Trophoblast cell (in vitro differentiated cells and primary cell): ENCODE results near the gene ACTL8.
A peak's percentile ranks its signal among the peaks of the same experiment; 100 is the strongest.

Source experiments
- DNase-seq, 2 donors: peaks; one replicate each; pipeline ENCODE4 v3.0.0-alpha.2; 2016
- H2AFZ ChIP-seq: 2 replicates; pipeline ENCODE4 v1.6.1; 2013; ENCODE audit warnings: low read length, moderate library complexity, mild to moderate bottlenecking; ENCODE audit not compliant: insufficient read depth, poor library complexity
- H2AK5ac ChIP-seq: 2 replicates; pipeline ENCODE4 v1.6.1; 2013; ENCODE audit warnings: mild to moderate bottlenecking, low read length
- H2BK120ac ChIP-seq: 2 replicates; pipeline ENCODE4 v1.6.1; 2013; ENCODE audit warnings: low read length, mild to moderate bottlenecking, moderate library complexity; ENCODE audit not compliant: insufficient read depth, poor library complexity
- H2BK12ac ChIP-seq: 2 replicates; pipeline ENCODE4 v1.6.1; 2013; ENCODE audit warnings: mild to moderate bottlenecking, low read length, moderate library complexity
- H2BK5ac ChIP-seq: 2 replicates; pipeline ENCODE4 v1.6.1; 2013; ENCODE audit warnings: low read length, low read depth, moderate library complexity, mild to moderate bottlenecking; ENCODE audit not compliant: poor library complexity
- H3K14ac ChIP-seq: 2 replicates; pipeline ENCODE4 v1.6.1; 2013; ENCODE audit warnings: mild to moderate bottlenecking, low read length
- H3K18ac ChIP-seq: 2 replicates; pipeline ENCODE4 v1.6.1; 2013; ENCODE audit warnings: mild to moderate bottlenecking, low read length
- H3K23ac ChIP-seq: 2 replicates; pipeline ENCODE4 v1.6.1; 2013; ENCODE audit warnings: low read length
- H3K27ac ChIP-seq: 2 replicates; pipeline ENCODE4 v1.5.1; 2013; ENCODE audit warnings: low read depth, mild to moderate bottlenecking, inconsistent platforms, low read length, moderate library complexity
- H3K27me3 ChIP-seq: 2 replicates; pipeline ENCODE4 v1.6.1; 2013; ENCODE audit warnings: inconsistent platforms, mild to moderate bottlenecking, low read length, moderate library complexity; ENCODE audit not compliant: insufficient read depth
- H3K36me3 ChIP-seq, 2 experiments: 1 replicate in 1 of 2; 2 replicates in 1 of 2; pipeline ENCODE4 v1.6.1; 2013; ENCODE audit warnings: low read length in 2 of 2, mild to moderate bottlenecking in 2 of 2, moderate library complexity in 1 of 2; ENCODE audit not compliant: insufficient read depth in 2 of 2, control insufficient read depth in 1 of 2
- H3K4ac ChIP-seq: 2 replicates; pipeline ENCODE4 v1.6.1; 2013; ENCODE audit warnings: low read depth, mild to moderate bottlenecking, low read length, moderate library complexity
- H3K4me1 ChIP-seq, 2 experiments: 1 replicate in 1 of 2; 2 replicates in 1 of 2; pipeline ENCODE4 v1.6.1; 2013; ENCODE audit warnings: low read length in 2 of 2, mild to moderate bottlenecking in 2 of 2, moderate library complexity in 1 of 2; ENCODE audit not compliant: insufficient read depth in 2 of 2, control insufficient read depth in 1 of 2
- H3K4me2 ChIP-seq: 2 replicates; pipeline ENCODE4 v1.6.1; 2013; ENCODE audit warnings: inconsistent platforms, mild to moderate bottlenecking, low read length, moderate library complexity
- H3K4me3 ChIP-seq: 2 replicates; pipeline ENCODE4 v1.5.1; 2013; ENCODE audit warnings: mild to moderate bottlenecking, low read depth, low read length, inconsistent platforms
- H3K79me1 ChIP-seq: one replicate; pipeline ENCODE4 v1.6.1; 2013; ENCODE audit warnings: low read length
- H3K79me2 ChIP-seq: 2 replicates; pipeline ENCODE4 v1.6.1; 2013; ENCODE audit warnings: low read length, mild to moderate bottlenecking; ENCODE audit not compliant: control insufficient read depth, insufficient read depth, poor library complexity
- H3K9ac ChIP-seq: 2 replicates; pipeline ENCODE4 v1.6.1; 2013; ENCODE audit warnings: mild to moderate bottlenecking, low read length
- H3K9me3 ChIP-seq: 2 replicates; pipeline ENCODE4 v1.6.1; 2013; ENCODE audit warnings: low read depth, mild to moderate bottlenecking, control low read depth, inconsistent platforms, low read length; ENCODE audit not compliant: insufficient read depth
- H4K12ac ChIP-seq: 2 replicates; pipeline ENCODE4 v1.6.1; 2013; ENCODE audit warnings: low read depth, mild to moderate bottlenecking, low read length, moderate library complexity
- H4K8ac ChIP-seq: 2 replicates; pipeline ENCODE4 v1.6.1; 2013; ENCODE audit warnings: low read depth, mild to moderate bottlenecking, low read length, moderate library complexity
- H4K91ac ChIP-seq: one replicate; pipeline ENCODE4 v1.6.1; 2013; ENCODE audit warnings: low read depth, mild to moderate bottlenecking, low read length, moderate library complexity
- WGBS: extraction: QIAGEN DNeasy Blood & Tissue Kit; methylation state at CpG from one replicate; pipeline ENCODE4 v1.1.7; 2013; ENCODE audit warnings: missing lambda C conversion rate; ENCODE audit not compliant: insufficient read length, insufficient coverage; ENCODE audit errors: extremely low coverage; 5-methylcytosine and 5-hydroxymethylcytosine counted together

The ACTL8 gene

DNA sequence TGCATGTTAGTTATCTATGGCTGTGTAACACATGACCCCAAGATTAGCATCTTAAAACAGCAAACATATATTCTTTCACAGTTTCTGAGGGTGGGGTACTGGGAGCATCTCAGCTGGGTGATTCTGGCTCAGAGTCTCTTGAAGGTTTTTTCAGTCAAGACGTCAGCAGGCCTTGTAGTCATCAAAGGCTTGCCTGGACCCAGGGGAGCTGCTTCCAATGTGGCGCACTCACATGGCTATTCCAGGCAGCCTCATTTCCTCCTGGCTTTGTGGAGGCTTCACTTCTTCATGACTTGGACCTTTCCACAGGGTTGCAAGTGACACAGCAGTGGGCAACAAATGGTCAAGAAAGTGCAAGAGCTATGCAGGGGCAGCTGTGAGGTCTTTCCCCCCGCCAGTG lies 114.7 kb downstream of the ACTL8 start:
- no peak overlapping the region for H4K12ac ChIP-seq
- WGBS = no CpG with 5 or more reads among the region's 3 CpGs

DNA sequence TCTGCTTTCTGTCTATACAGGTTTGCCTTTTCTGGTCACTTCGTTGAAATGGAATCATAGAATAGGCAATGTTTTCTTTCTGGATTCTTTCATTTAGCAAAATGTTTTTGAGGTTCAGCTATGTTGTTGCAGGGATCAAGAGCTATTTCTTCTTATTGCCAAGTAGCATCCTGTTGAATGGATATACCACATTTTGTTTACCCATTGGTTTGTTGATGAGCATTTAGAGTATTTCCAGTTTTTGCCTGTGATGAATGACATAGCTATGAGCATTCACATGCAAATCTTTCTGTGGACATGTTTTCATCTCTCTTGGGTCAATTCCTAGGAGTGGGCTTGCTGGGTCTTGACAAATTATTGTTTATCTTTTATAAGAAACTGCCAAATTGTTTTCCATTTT lies 115.5 kb downstream of the ACTL8 start:
- Histone ChIP-seq H3K14ac (no peak overlapping the region), H4K12ac (no peak overlapping the region), H2AK5ac (no peak overlapping the region)

More for the DNA sequence above, 114.7 kb downstream of the ACTL8 start:
- no peaks in the 10 kb centered on the region for H3K27me3 ChIP-seq
- no peaks in the 10 kb centered on the region for H3K4me1 ChIP-seq
- H3K23ac ChIP-seq = no peak overlapping the region
- H2AK5ac ChIP-seq = no peak overlapping the region
- no peak overlapping the region for H3K4me3 ChIP-seq
- H4K91ac ChIP-seq = no peak overlapping the region
- DNase-seq = no peak
- H3K9ac ChIP-seq = no peak overlapping the region
- no peaks in the 10 kb centered on the region for H3K36me3 ChIP-seq
- H3K4ac ChIP-seq = no peak overlapping the region
- no peaks in the 10 kb centered on the region for H3K79me1 ChIP-seq
- H2BK5ac ChIP-seq = no peak overlapping the region
- no peaks in the 10 kb centered on the region for H3K79me2 ChIP-seq
- no peak overlapping the region for H3K4me2 ChIP-seq
- no peak overlapping the region for H2BK120ac ChIP-seq
- no peak overlapping the region for H3K14ac ChIP-seq
- no peak overlapping the region for H3K18ac ChIP-seq
- H3K9me3 ChIP-seq = peaks cover 3% of the 10 kb centered on the region
- H4K8ac ChIP-seq = no peak overlapping the region
- no peak overlapping the region for H2AFZ ChIP-seq
- no peak overlapping the region for H2BK12ac ChIP-seq
- no peak overlapping the region for H3K27ac ChIP-seq

DNA sequence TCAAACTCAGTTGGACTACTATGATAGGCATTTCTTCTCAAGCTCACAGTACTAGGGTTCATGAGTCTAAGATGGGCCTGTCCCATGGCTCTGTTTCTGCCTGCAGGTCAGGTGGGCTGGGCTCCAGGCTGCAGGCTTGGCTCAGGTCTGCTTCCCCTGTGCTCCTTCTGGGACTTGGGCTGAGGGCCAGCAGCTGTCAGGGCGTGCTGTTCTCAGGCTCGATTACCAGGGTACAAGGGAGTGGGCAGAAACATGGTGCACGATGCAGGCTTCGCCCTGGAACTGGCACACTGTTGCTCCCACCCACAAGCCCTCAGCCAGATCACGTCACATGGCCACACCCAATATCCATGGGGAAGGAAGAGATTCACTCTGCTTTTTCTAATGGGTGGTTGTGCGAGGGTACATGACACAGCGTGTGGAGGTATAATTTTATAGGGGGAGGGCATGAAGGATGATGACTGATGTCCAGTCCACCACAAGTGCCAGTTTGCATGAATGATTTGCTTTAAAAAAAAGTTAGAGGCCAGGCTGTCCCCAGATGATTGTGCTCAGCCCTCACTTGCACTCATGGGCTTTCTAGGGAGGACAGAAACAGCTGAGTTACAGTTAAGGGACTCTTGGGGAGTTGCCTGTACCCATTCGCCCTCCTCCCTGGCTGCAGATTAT lies 118.0 kb downstream of the ACTL8 start:
- no CpG with 5 or more reads among the region's 8 CpGs for WGBS
- no peaks in the 10 kb centered on the region for H3K79me1 ChIP-seq

More for the DNA sequence above, 115.5 kb downstream of the ACTL8 start:
- H3K79me2 ChIP-seq = no peaks in the 10 kb centered on the region
- H3K23ac ChIP-seq = no peak overlapping the region
- no peaks in the 10 kb centered on the region for H3K36me3 ChIP-seq
- H3K18ac ChIP-seq = no peak overlapping the region
- H4K8ac ChIP-seq = no peak overlapping the region
- no peak overlapping the region for H3K27ac ChIP-seq
- H2BK5ac ChIP-seq = no peak overlapping the region
- H3K4me2 ChIP-seq = no peak overlapping the region
- H3K9ac ChIP-seq = no peak overlapping the region
- H3K4me1 ChIP-seq = no peaks in the 10 kb centered on the region
- peaks cover 3% of the 10 kb centered on the region for H3K9me3 ChIP-seq
- no peak overlapping the region for H3K4me3 ChIP-seq
- no peaks in the 10 kb centered on the region for H3K79me1 ChIP-seq
- H4K91ac ChIP-seq = no peak overlapping the region
- H2AFZ ChIP-seq = no peak overlapping the region
- DNase-seq = no peak
- no peak overlapping the region for H3K4ac ChIP-seq
- WGBS = no CpG with 5 or more reads among the region's 1 CpG
- H2BK12ac ChIP-seq = no peak overlapping the region
- H2BK120ac ChIP-seq = no peak overlapping the region
- H3K27me3 ChIP-seq = no peaks in the 10 kb centered on the region

DNA sequence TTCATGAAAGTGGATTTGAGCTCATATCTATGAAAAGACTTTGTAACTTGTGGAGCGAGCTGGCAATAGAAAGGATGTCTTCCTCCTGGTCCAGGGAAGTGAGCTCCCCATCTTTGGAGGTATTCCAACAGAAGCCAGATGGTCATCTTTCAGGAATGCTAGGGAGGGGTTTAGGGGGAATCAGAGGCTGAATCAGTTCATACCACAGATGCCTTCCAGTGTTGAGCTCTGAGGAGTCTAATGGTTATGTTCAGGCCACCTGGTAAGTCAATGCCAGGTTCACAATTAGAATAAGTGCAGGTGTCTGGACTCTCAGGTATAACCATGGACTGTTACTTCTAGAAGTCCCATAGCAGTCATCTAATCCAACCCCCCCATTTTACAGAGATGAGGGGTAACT lies 119.1 kb downstream of the ACTL8 start:
- H4K91ac ChIP-seq = no peak overlapping the region
- H3K4me1 ChIP-seq = no peaks in the 10 kb centered on the region
- H3K79me1 ChIP-seq = no peaks in the 10 kb centered on the region
- no peaks in the 10 kb centered on the region for H3K36me3 ChIP-seq
- H2AFZ ChIP-seq = no peak overlapping the region
- no peak overlapping the region for H3K14ac ChIP-seq
- peak; percentile 17 to 39 for DNase-seq
- no peak overlapping the region for H4K12ac ChIP-seq
- H3K79me2 ChIP-seq = no peaks in the 10 kb centered on the region
- no peak overlapping the region for H2BK5ac ChIP-seq
- no peak overlapping the region for H2BK12ac ChIP-seq
- no peak overlapping the region for H3K27ac ChIP-seq
- H3K4me2 ChIP-seq = no peak overlapping the region
- no peak overlapping the region for H3K18ac ChIP-seq
- peaks cover 3% of the 10 kb centered on the region for H3K9me3 ChIP-seq
- H4K8ac ChIP-seq = no peak overlapping the region
- H3K4ac ChIP-seq = no peak overlapping the region
- H3K4me3 ChIP-seq = no peak overlapping the region
- no peaks in the 10 kb centered on the region for H3K27me3 ChIP-seq
- no peak overlapping the region for H2BK120ac ChIP-seq
- H3K9ac ChIP-seq = no peak overlapping the region
- H2AK5ac ChIP-seq = no peak overlapping the region
- no CpG with 5 or more reads among the region's 1 CpG for WGBS
- no peak overlapping the region for H3K23ac ChIP-seq

More for the DNA sequence above, 118.0 kb downstream of the ACTL8 start:
- H4K12ac ChIP-seq = no peak overlapping the region
- H3K14ac ChIP-seq = no peak overlapping the region
- H2BK12ac ChIP-seq = no peak overlapping the region
- no peak overlapping the region for H2AK5ac ChIP-seq
- H2AFZ ChIP-seq = no peak overlapping the region
- H4K8ac ChIP-seq = no peak overlapping the region
- H3K23ac ChIP-seq = no peak overlapping the region
- H3K79me2 ChIP-seq = no peaks in the 10 kb centered on the region
- H3K4ac ChIP-seq = no peak overlapping the region
- H3K18ac ChIP-seq = no peak overlapping the region
- no peaks in the 10 kb centered on the region for H3K4me1 ChIP-seq
- H2BK5ac ChIP-seq = no peak overlapping the region
- H2BK120ac ChIP-seq = no peak overlapping the region
- H4K91ac ChIP-seq = no peak overlapping the region
- H3K4me3 ChIP-seq = no peak overlapping the region
- H3K9ac ChIP-seq = no peak overlapping the region
- no peaks in the 10 kb centered on the region for H3K27me3 ChIP-seq
- no peaks in the 10 kb centered on the region for H3K36me3 ChIP-seq
- H3K9me3 ChIP-seq = peaks cover 3% of the 10 kb centered on the region
- H3K27ac ChIP-seq = no peak overlapping the region
- no peak overlapping the region for H3K4me2 ChIP-seq
- no peak for DNase-seq
